Right lobe of liver (tissue), 4 donors: Measurements from ENCODE around the gene KCNQ4.

ENCODE experiments used
- POLR2A ChIP-seq: fragments of 450-650 bp; IDR thresholded peaks from one replicate; pipeline ENCODE4 v1.6.1; 2017; ENCODE audit warnings: antibody characterized with exemption, mild to moderate bottlenecking
- TF ChIP-seq, protein P1 (sequence below), 4 donors: fragments of 200-600 bp in 3 of 4; fragments of 450-650 bp in 1 of 4; IDR thresholded peaks; one replicate each; pipeline versions ENCODE4 v1.5.1 to v1.8.0; 2016 to 2022; ENCODE audit warnings: antibody characterized with exemption in 4 of 4, mild to moderate bottlenecking in 2 of 4
- donor health status: DM: no; HTN: no; CAD: no.
- donor health status: DM: no; HTN: no; CAD: no.
- donor health status: DM: no; HTN: yes; CAD: no.

DNA sequence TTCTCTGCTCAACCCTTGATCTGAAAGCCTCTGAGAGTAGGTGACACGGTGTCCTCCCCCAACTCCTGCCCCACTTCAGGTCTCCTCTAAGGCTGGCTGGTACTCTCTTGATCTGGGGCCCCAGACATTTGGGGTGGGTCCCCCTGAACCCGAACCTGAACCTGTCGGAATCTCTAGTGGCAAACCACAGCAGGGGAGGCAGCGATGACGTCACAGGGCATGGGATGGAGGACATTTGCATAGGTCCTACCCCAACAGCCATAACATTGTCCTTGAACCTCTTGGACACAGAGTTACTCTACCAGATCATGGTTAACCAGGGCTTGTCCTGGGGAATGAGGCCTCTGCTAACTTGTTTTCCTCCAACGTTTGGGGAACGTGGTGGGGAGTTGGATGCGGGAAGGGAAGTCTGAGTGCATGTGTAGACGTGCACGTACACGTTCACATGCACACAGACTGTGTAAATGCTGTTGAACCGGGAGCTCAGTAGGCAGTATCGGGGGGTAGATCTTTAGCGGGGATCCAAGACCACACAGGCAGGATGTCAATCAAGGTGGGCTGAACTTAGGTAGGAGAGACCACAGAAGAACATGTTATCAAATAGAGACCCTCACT lies 46.2 kb downstream of the KCNQ4 start:
- TF ChIP-seq, protein P1, sequence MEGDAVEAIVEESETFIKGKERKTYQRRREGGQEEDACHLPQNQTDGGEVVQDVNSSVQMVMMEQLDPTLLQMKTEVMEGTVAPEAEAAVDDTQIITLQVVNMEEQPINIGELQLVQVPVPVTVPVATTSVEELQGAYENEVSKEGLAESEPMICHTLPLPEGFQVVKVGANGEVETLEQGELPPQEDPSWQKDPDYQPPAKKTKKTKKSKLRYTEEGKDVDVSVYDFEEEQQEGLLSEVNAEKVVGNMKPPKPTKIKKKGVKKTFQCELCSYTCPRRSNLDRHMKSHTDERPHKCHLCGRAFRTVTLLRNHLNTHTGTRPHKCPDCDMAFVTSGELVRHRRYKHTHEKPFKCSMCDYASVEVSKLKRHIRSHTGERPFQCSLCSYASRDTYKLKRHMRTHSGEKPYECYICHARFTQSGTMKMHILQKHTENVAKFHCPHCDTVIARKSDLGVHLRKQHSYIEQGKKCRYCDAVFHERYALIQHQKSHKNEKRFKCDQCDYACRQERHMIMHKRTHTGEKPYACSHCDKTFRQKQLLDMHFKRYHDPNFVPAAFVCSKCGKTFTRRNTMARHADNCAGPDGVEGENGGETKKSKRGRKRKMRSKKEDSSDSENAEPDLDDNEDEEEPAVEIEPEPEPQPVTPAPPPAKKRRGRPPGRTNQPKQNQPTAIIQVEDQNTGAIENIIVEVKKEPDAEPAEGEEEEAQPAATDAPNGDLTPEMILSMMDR (IDR thresholded peaks at IDR 0.05), result no peak
- no peak for TF ChIP-seq POLR2A
